Pons (tissue), 1 donor: ENCODE results near the gene EIF4G3.
"Not testable (repeated sequence)": the region's sequence is repeated elsewhere in the genome, so short reads cannot be mapped to it uniquely, and the experiment has no call there.

Experiments used
- DNase-seq: peaks from one replicate; pipeline ENCODE4 v3.0.0-alpha.2; 2016; ENCODE audit warnings: low spot score

The EIF4G3 gene

DNA sequence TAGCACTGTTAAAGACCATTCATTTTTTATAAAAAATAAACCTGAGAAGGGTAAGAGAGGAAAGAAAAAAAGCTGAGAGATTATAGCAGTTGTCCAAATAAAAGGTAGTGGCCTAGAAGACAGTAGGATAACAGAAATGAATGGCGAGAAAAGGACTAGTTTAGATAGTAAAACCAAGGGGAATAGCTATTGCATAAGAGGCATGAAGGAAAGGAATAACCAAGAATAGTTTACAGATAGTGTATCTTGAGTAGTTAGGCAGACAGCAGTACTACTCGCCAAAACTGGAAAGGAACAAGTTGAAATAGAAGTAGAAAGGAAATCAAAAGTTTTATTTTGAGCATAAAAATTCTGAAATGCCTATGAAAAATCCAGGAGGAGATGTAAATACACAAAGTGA is 70.5 kb downstream of the EIF4G3 start:
- DNase-seq = no peak

DNA sequence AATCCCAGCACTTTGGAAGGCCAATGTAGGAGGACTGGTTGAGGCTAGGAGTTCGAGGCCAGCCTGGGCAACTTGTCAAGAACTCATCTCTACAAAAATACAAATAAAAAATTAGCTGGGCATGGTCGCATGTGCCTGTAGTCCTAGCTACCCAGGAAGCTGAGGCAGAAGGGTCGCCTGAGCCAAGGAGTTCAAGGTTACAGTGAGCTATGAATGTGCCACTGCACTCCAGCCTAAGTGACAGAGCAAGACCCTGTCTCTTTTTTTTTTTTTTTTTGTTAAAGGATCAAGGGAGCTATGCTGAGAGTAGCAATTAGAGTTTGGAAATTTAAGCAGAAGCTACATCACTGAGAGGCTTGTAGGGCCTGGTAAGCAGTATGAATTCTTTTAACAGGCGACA is 70.9 kb downstream of the EIF4G3 start:
- DNase-seq = no peak

DNA sequence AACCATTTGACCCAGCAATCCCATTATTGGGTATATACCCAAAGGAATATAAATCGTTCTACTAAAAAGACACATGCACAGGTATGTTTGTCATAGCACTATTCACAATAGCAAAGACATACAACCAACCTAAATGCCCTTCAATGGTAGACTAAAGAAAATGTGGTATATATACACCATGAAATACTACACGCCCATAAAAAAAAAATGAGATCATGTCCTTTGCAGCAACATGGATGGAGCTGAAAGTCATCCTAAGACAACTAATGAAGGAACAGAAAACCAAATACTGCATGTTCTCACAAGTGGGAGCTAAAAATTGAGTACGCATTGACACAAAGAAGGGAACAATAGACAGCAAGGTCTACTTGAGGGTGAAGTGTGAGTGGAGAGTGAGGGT is 72.0 kb downstream of the EIF4G3 start:
- DNase-seq = no peak

DNA sequence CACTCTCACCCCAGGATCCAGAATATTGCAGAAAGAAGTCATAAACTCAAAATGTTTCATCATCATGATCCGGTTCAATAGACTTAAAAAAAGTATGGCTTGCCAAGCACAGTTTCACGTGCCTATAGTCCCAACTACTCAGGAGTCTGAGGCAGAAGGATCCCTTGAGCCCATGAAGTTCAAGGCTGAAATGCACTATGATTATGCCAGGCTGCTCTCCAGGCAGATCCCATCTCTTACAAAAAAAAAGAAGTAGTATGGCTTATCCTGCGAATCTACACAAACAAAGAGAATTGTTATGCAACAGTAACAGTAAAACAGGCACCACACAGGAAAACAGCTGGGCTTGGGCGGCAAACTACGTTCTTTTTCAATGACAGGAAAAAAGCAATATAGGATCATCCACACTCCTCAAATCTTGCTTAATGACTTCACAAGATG is 76.2 kb downstream of the EIF4G3 start:
- no peak for DNase-seq

DNA sequence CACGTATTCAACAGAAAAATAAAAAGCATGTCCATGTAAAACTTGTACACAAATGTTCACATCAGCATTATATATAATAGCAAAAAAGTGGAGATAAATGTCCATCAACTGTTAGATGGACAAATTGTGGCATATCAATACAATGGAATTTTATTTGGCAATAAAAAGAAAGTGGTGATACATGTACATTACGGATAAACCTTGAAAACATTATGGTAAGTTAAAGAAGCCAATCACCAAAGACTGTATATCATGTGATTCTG is 76.9 kb downstream of the EIF4G3 start:
- DNase-seq = no peak

DNA sequence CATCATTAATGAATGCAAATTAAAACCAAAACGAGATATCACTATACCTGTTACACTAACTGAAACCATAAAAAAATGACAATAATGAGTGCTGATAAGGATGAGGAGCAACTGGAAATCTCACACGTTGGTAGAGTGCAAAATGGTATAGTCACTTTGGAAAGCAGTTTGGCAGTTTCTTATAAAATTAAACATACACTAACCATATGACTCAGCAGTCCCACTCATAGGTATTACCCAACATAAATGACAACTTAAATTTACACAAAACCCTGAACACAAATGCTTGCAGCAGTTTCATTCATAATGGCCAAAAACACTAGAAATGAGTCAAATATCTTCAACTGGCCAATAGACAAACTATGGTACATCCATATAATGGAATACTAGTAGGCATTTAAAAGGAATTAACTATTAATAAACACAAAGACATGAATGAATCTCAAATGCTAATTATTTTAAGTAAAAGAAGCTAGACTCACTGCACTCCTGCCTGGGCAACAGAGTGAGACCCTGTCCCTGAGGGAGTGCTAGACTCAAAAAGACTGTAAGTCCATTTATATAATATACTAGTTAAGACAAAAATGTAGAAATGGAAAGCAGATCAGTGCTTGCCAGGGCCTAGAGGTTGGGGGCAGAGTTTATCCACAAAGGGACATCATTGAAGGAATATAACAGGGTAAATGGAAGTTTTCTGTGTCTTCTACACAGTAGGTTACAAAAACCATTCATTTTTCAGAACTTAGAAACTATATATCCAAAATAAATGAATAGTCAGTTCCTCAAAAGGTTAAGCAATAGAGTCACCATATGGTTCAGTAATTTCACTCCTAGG is 77.4 kb downstream of the EIF4G3 start:
- DNase-seq = no peak

DNA sequence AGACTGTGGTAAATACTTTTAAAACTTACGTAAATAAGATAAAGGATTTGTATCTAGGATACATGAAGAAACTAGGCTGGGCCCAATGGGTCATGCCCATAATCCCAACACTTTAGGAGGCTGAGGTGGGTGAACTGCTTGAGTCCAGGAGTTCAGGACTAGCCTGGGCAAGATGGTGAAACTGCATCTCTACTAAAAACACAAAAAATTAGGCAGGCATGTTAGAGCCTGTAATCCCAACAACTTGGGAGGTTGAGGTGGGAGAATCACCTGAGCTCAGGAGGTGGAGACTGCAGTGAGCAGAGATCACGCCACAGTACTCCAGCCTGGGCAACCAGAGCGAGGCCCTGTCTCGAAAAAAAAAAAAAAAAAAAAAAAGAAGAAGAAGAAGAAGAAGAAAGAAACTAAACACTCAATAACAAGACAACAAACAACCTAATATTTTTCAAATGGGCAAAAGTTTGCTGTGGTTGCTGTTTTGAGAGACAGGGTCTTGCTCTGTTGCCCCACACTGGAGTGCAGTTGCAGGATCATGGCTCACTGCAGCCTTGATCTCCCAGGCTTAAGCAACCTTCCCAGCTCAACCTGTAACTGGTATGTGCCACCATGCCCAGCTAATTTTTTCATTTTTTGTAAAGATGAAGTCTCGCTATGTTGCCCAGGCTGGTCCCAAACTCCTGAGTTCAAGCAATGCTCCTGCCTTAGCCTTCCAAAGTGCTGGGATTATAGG is 78.3 kb downstream of the EIF4G3 start:
- DNase-seq = no peak

DNA sequence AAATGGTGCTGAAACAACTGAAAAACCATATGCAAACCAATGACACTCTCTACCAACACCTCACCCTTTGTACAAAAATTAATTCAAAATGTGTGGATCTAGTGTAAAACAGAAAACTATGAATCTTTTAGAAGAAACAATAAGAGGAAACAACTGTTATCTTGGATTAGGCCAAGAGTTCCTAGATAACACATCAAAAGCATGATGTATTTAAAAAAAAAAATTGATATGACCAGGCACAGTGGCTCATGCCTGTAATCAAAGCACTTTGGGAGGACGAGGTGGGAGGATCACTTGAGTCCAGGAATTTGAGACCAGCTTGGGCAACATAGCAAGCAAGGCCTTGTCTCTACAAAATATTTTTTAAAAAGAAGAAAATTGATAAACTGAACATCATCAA is 79.0 kb downstream of the EIF4G3 start:
- no peak for DNase-seq

DNA sequence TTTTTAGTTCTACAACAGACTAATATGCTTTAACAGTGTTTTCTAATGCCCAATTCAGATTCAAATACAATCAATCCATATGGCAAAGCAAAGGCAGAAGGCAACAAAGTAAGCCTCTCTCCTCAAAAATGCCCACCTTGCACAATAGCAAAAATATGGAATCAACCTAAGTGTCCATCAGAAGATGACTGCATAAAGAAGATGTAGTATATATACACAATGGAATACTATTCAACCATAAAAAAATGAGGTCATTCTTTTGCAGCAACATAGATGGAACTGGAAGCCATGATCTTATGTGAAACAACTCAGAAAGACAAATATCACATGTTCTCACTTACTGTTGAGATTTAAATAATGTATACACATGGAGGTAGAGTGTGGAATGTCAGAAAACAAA is 80.7 kb downstream of the EIF4G3 start:
- DNase-seq = no peak

DNA sequence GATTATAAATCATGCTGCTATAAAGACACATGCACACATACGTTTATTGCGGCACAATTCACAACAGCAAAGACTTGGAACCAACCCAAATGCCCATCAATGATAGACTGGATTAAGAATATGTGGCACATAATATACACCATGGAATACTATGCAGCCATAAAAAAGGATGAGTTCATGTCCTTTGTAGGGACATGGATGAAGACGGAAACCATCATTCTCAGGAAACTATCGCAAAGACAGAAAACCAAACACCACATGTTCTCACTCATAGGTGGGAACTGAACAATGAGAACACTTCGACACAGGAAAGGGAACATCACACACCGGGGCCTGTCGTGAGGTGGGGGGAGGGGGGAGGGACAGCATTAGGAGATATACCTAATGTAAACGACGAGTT is 82.4 kb downstream of the EIF4G3 start:
- not testable (repeated sequence) for DNase-seq

DNA sequence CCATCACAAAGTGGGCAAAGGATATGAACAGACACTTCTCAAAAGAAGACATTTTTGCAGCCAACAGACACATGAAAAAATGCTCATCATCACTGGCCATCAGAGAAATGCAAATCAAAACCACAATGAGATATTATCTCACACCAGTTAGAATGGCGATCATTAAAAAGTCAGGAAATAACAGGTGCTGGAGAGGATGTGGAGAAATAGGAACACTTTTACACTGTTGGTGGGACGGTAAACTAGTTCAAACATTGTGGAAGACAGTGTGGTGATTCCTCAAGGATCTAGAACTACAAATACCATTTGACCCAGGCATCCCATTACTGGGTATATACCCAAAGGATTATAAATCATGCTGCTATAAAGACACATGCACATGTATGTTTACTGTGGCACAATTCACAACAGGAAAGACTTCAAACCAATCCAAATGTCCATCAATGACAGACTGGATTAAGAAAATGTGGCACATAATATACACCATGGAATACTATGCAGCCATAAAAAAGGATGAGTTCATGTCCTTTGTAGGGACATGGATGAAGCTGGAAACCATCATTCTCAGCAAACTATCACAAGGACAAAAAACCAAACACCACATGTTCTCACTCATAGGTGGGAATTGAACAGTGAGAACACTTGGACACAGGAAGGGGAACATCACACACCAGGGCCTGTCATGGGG is 83.3 kb downstream of the EIF4G3 start:
- not testable (repeated sequence) for DNase-seq

DNA sequence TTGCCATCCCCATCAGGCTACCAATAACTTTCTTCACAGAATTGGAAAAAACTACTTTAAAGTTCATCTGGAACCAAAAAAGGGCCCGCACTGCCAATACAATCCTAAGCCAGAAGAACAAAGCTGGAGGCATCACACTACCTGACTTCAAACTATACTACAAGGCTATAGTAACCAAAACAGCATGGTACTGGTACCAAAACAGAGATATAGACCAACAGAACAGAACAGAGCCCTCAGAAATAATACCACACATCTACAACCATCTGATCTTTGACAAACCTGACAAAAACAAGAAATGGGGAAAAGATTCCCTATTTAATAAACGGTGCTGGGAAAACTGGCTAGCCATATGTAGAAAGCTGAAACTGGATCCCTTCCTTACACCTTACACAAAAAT is 84.2 kb downstream of the EIF4G3 start:
- DNase-seq = not testable (repeated sequence)

DNA sequence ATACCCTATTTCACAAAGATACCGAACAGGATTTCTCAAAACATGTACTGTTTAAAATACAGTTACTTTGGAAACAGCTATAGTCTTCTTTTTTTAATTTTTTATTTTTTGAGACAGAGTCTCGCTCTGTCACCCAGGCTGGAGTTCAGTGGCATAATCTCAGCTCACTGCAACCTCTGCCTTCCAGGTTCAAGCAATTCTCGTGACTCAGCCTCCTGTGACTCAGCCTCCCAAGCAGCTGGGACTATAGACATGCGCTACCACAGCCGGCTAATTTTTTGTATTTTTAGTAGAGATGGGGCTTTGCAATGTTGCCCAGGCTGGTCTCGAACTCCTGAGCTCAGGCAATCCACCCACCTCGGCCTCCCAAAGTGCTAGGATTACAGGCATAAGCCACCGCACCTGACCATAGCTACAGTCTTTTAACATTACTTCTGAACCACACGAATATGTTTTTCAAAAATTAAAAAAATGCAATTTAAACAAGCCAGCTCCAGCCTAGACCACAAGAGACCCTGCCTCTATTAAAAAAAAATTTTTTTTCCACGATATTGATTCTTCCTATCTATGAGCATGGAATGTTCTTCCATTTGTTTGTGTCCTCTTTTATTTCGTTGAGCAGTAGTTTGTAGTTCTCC is 85.5 kb downstream of the EIF4G3 start:
- DNase-seq = not testable (repeated sequence)

DNA sequence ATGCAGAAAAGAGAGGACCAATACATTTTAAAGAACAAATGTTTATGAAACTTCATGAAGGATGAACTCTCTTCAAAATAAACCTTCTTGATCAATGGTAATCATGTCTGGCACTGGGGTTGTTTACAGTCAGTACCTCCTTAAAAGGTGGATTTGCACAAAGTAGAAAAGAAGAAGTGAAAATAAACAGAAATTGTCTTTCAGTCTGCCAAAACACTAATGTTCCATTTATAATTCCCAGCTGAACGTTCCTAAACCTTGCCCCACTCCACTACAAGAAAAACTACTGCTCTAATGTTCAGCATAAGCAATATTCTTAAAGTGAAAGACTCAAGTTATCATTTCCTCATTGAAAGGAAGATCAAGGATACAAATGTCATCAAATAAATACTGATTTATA is 86.2 kb downstream of the EIF4G3 start:
- DNase-seq = no peak

DNA sequence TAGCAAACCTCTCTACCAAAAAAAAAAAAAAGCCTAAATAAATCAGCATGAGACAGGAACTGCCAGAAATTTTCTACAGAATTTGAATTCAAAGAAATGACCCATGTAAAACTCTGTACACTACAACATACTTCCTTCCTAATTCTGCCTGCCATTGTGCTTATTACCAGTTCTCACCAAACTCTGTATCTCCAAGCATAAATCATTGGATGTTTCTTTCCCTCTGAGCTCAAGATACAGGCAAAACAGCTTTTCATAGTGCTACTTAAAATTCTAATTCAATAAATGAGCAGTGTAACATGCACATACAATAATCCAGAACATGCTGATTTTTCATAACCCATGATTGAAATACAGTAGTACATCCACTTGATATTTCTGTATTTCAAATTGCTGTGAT is 87.0 kb downstream of the EIF4G3 start:
- DNase-seq = no peak

DNA sequence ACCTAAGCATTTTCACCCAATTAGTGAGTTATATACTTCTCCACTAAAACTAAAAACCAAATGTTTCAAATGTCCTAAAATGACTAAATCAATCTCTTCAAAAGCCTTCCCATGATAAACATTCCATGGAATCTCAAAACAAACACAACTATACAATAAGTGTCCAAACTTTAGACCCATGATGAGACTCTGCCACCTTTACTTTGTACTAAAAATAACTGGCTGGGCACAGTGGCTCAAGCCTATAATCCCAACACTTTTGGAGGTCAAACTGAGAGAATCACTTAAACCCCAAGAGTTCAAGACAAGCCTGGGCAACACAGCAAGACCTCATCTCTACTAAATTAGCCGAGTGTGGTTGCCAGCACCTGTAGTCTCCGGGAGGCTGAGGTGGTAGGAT is 87.4 kb downstream of the EIF4G3 start:
- DNase-seq = no peak

DNA sequence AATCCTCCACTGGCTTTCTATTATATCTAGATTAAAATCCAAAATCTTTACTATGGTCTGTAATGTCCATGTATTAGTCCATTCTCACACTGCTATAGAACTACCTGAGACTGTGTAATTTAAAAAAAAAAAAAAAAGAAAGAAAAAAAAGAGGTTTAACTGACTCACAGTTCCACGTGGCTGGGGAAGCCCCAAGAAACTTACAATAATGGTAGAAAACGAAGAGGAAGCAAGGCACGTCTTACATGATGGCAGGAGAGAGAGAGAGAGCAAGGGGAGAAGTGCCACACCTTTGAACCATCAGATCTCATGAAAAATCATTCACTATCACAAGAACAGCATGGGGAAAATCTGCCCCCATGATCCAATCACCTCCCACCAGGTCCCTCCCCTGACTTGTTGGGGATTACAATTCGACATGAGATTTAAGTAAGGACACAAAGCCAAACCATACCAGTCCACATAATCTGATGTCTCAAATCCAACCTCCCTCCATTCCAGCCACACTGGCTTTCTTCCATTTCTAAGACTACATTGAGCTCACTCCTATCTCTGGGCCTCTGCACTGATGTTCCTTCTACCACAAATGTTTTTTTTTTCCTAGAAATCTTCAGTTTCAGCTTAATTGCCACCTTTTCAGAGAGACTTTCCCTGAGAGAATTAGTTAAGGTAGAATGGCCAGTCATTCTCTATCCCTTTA is 92.4 kb downstream of the EIF4G3 start:
- DNase-seq = no peak

DNA sequence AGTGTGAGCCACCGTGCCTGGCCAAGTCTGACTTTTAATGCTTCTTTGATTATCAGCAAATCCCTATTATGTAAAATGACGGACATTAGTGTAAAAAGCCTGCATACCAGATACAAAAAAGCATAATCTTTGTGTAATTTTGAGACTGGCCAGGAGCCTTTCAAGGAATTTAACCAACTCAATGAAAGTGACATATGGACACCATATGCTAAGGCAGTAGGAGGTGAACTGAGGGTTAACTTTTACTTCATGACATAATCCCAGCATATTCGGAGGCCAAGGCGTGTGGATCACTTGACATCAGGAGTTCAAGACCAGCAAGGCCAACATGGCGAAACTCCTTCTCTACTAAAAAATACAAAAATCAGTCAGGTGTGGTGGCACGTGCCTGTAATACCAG is 94.6 kb downstream of the EIF4G3 start:
- DNase-seq = no peak

DNA sequence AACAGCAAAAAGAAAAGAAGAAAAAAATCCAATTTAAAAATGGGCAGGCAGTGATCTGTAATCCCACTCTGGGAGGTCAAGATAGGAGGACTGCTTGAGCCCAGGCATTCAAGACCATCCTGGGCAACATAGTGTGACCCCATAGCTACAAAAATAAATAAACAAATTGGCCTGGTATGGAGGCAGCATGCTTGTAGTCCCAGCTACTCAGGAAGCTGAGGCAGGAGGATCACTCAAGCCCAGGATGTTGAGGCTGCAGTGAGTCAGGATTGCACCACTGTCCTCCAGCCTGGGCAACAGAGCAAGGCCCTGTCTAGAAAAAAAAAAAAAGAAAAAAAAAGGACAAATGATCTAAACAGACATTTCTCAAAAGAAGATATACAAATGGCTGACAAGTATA is 99.6 kb downstream of the EIF4G3 start:
- no peak for DNase-seq

DNA sequence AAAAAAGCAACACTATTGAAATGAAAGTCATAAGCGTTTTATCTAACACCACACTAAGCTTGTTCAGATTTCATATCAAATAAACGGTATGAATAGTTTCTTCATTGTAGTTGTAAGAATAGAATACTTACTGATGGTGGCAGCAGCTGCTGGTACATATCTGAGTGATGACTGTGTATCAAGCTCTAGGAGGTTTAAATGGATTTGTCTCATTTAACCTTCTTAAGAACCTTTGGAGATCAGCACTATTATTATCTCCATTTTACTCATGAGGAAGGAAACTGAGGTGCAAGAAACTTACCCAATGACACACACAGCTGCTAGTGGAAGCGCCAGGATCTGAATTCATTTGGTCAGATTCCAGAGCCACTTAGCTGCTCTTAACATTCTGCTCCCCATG is 104.0 kb downstream of the EIF4G3 start:
- peak; percentile 53 for DNase-seq

DNA sequence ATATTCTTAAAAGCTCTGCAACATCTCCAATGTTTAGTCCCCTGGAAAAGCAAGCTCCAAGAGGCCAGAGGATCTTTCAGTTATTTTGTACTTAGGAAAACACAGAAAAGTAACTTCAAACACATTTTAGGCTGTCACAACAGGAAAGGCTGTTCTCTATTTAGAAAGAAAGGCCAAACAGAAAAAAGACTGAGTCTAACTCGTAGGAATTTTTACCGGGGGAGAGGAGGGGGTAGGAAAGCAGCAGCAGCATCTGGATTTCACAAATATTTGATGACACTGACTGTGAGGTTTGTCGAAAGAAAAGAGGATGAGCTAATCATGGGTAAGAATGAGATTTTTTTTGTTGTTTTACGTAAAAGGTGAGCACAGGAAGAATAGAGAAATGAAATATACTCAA is 107.1 kb downstream of the EIF4G3 start:
- no peak for DNase-seq

DNA sequence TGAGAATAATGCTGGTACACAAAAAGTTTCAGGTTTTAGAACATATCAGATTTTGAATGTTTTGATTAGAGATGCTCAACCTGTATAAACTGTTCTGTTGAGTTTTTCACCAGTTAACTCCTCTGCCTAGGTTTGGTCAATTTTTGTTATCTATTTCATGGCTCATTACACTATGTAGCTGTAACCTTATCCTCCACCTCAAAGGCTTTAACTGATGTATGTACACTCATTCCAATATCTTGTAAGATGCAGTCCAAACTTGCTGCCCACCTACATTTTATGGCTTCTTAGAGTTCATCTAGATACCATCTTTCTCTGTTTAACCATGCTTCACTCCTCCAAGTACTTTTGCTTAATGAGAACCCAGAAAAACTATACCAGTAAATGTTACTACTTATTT is 107.8 kb downstream of the EIF4G3 start:
- DNase-seq = no peak
